H9 (cell line): ENCODE results near the gene DDA1. TPM values are rescaled to one million over a fixed set of nuclear protein-coding genes. Genes with fewer than 3 reads are reported as not detected.

ENCODE experiments used
- DNase-seq: peaks from one replicate; pipeline ENCODE4 v3.0.0-alpha.2; 2017
- H2AFZ ChIP-seq: one replicate; pipeline ENCODE4 v1.6.1; 2013; ENCODE audit warnings: mild to moderate bottlenecking, low read length, control low read depth, moderate library complexity
- H2AK5ac ChIP-seq: 2 replicates; pipeline ENCODE4 v1.6.1; 2013; ENCODE audit warnings: low read length, control low read depth, mixed read lengths; ENCODE audit not compliant: insufficient read length
- H2BK120ac ChIP-seq: one replicate; pipeline ENCODE4 v1.6.1; 2013; ENCODE audit warnings: low read depth, mild to moderate bottlenecking, low read length, control low read depth, inconsistent platforms; ENCODE audit not compliant: poor library complexity, severe bottlenecking
- H2BK12ac ChIP-seq: 2 replicates; pipeline ENCODE4 v1.6.1; 2013; ENCODE audit warnings: low read length, control low read depth, mixed read lengths, low read depth; ENCODE audit not compliant: insufficient read length
- H2BK15ac ChIP-seq: 2 replicates; pipeline ENCODE4 v1.6.1; 2013; ENCODE audit warnings: low read depth, low read length, control low read depth
- H2BK20ac ChIP-seq: one replicate; pipeline ENCODE4 v1.6.1; 2013; ENCODE audit warnings: low read depth, mild to moderate bottlenecking, low read length, control low read depth, inconsistent platforms; ENCODE audit not compliant: poor library complexity, severe bottlenecking
- H2BK5ac ChIP-seq: 2 replicates; pipeline ENCODE4 v1.6.1; 2013; ENCODE audit warnings: low read length, control low read depth, mixed read lengths; ENCODE audit not compliant: insufficient read length
- H3K14ac ChIP-seq: 2 replicates; pipeline ENCODE4 v1.6.1; 2013; ENCODE audit warnings: low read length, control low read depth; ENCODE audit not compliant: insufficient read depth
- H3K18ac ChIP-seq: 2 replicates; pipeline ENCODE4 v1.6.1; 2013; ENCODE audit warnings: low read depth, mild to moderate bottlenecking, mixed read lengths, low read length, control low read depth; ENCODE audit not compliant: insufficient read length
- H3K23ac ChIP-seq: 2 replicates; pipeline ENCODE4 v1.6.1; 2013; ENCODE audit warnings: low read length, control low read depth, mixed read lengths, low read depth; ENCODE audit not compliant: insufficient read length
- H3K23me2 ChIP-seq: 2 replicates; pipeline ENCODE4 v1.6.1; 2013; ENCODE audit warnings: low read depth, mild to moderate bottlenecking, mixed read lengths, low read length, control low read depth; ENCODE audit not compliant: insufficient read length, poor library complexity, severe bottlenecking
- H3K27ac ChIP-seq: 2 replicates; pipeline ENCODE4 v1.5.1; 2013; ENCODE audit warnings: low read length, control low read depth, mixed read lengths, low read depth; ENCODE audit not compliant: insufficient read length
- H3K27me3 ChIP-seq: 2 replicates; pipeline ENCODE4 v1.6.1; 2013; ENCODE audit warnings: low read length, control low read depth, inconsistent platforms; ENCODE audit not compliant: insufficient read depth
- H3K4ac ChIP-seq: 2 replicates; pipeline ENCODE4 v1.6.1; 2013; ENCODE audit warnings: low read depth, mild to moderate bottlenecking, control low read depth, inconsistent platforms, low read length, moderate library complexity
- H3K4me1 ChIP-seq: 2 replicates; pipeline ENCODE4 v1.6.1; 2013; ENCODE audit warnings: low read length, control low read depth, inconsistent platforms; ENCODE audit not compliant: insufficient read depth
- H3K4me2 ChIP-seq: 2 replicates; pipeline ENCODE4 v1.6.1; 2013; ENCODE audit warnings: low read length, control low read depth, mixed read lengths; ENCODE audit not compliant: insufficient read length, insufficient read depth
- H3K56ac ChIP-seq: 2 replicates; pipeline ENCODE4 v1.6.1; 2013; ENCODE audit warnings: low read depth, mild to moderate bottlenecking, mixed read lengths, low read length, control low read depth; ENCODE audit not compliant: insufficient read length
- H3K79me1 ChIP-seq: 2 replicates; pipeline ENCODE4 v1.6.1; 2013; ENCODE audit warnings: low read depth, mild to moderate bottlenecking, moderate library complexity, low read length, control low read depth, inconsistent platforms; ENCODE audit not compliant: insufficient read depth, poor library complexity, severe bottlenecking
- H3K79me2 ChIP-seq: 2 replicates; pipeline ENCODE4 v1.6.1; 2013; ENCODE audit warnings: low read length, control low read depth, inconsistent platforms; ENCODE audit not compliant: insufficient read depth
- H3K9ac ChIP-seq: 2 replicates; pipeline ENCODE4 v1.6.1; 2013; ENCODE audit warnings: low read length, control low read depth, mixed read lengths; ENCODE audit not compliant: insufficient read length; ENCODE audit errors: extremely low read depth
- H3K9me3 ChIP-seq: one replicate; pipeline ENCODE4 v1.6.1; 2013; ENCODE audit warnings: low read depth, low read length, inconsistent platforms; ENCODE audit not compliant: control insufficient read depth
- H3T11ph ChIP-seq: one replicate; pipeline ENCODE4 v1.6.1; 2013; ENCODE audit warnings: mild to moderate bottlenecking, low read length, control low read depth, inconsistent platforms
- H4K20me1 ChIP-seq: one replicate; pipeline ENCODE4 v1.6.1; 2013; ENCODE audit not compliant: control insufficient read depth, insufficient read length, insufficient read depth
- H4K5ac ChIP-seq: 2 replicates; pipeline ENCODE4 v1.6.1; 2013; ENCODE audit warnings: low read depth, mild to moderate bottlenecking, mixed read lengths, low read length, control low read depth; ENCODE audit not compliant: insufficient read length
- H4K8ac ChIP-seq: replicated peaks from 2 replicates; pipeline ENCODE4 v1.6.1; 2013; ENCODE audit warnings: low read length, control low read depth, mixed read lengths, low read depth; ENCODE audit not compliant: insufficient read length
- H4K91ac ChIP-seq: 2 replicates; pipeline ENCODE4 v1.6.1; 2013; ENCODE audit warnings: low read depth, mild to moderate bottlenecking, moderate library complexity, mixed read lengths, low read length, control low read depth; ENCODE audit not compliant: insufficient read length
- H3K27ac Mint-ChIP-seq, 3 experiments: 2 replicates in 2 of 3; 3 replicates in 1 of 3; pipeline ENCODE4 v1.8.0; 2020 to 2021; ENCODE audit warnings: mixed read lengths in 3 of 3, mild to moderate bottlenecking in 1 of 3, moderate library complexity in 1 of 3
- H3K27me3 Mint-ChIP-seq: 2 replicates; pipeline ENCODE4 v1.8.0; 2021; ENCODE audit warnings: low read depth, mild to moderate bottlenecking, moderate library complexity, mixed read lengths
- H3K36me3 Mint-ChIP-seq, 3 experiments: 2 replicates in 2 of 3; 3 replicates in 1 of 3; pipeline ENCODE4 v1.8.0; 2020 to 2021; ENCODE audit warnings: low read depth in 3 of 3, mixed read lengths in 3 of 3; ENCODE audit not compliant: insufficient read depth in 1 of 3
- H3K4me1 Mint-ChIP-seq, 2 experiments: 2 replicates each; pipeline ENCODE4 v1.8.0; 2020; ENCODE audit warnings: mixed read lengths in 2 of 2
- H3K4me3 Mint-ChIP-seq, 2 experiments: 2 replicates in 1 of 2; 3 replicates in 1 of 2; pipeline ENCODE4 v1.8.0; 2020 to 2021; ENCODE audit warnings: mild to moderate bottlenecking in 2 of 2, mixed read lengths in 2 of 2, moderate library complexity in 1 of 2
- H3K9me3 Mint-ChIP-seq, 2 experiments: 2 replicates in 1 of 2; 3 replicates in 1 of 2; pipeline ENCODE4 v1.8.0; 2020; ENCODE audit warnings: mild to moderate bottlenecking in 2 of 2, mixed read lengths in 2 of 2, moderate library complexity in 1 of 2
- CTCF ChIP-seq: fragments of 200-600 bp; sonication (generic); conservative IDR thresholded peaks from 3 replicates; pipeline ENCODE4 v1.8.0; 2021; ENCODE audit warnings: antibody characterized with exemption, mild to moderate bottlenecking
- WGBS: extraction: QIAGEN DNeasy Blood & Tissue Kit; methylation state at CpG from one replicate; pipeline ENCODE4 v1.1.7; 2013; ENCODE audit warnings: missing lambda C conversion rate, low lambda C conversion rate, mixed read lengths; ENCODE audit not compliant: insufficient read length; ENCODE audit errors: extremely low coverage; 5-methylcytosine and 5-hydroxymethylcytosine counted together
- total RNA-seq: library from RNA; stranded (reverse); gene quantifications from 2 replicates; pipeline ENCODE4 v1.2.1, GENCODE V29; 2021

The DDA1 gene
- total RNA-seq, 1 experiment from 2014 or later, result 45.7 TPM

GRCh38 chr19:17332360-17332676, 23.0 kb downstream of the DDA1 start:
- no peaks in the 10 kb centered on the region for H3K27me3 ChIP-seq
- peaks cover 21% of the 10 kb centered on the region for H3K23me2 ChIP-seq
- H3K27ac ChIP-seq, result no peak overlapping the region
- H3T11ph ChIP-seq, result no peak overlapping the region
- H4K5ac ChIP-seq, result no peak overlapping the region
- no peak overlapping the region for H3K9ac ChIP-seq
- no peak overlapping the region for H2AK5ac ChIP-seq
- TF ChIP-seq CTCF, result no peak
- H4K91ac ChIP-seq, result no peak overlapping the region
- Mint-ChIP-seq H3K9me3 (no peaks in the 10 kb centered on the region; a peak in 1 of 5 replicates), H3K4me3 (peak overlapping the region in 1 of 2 experiments; percentile 75; a peak in 1 of 5 replicates), H3K27ac (no peak overlapping the region), H3K4me1 (peaks cover 14 to 35% of the 10 kb centered on the region in 2 experiments), H3K36me3 (peaks cover 11 to 29% (median 25%) of the 10 kb centered on the region in 3 experiments), H3K27me3 (peaks cover 6% of the 10 kb centered on the region)
- no peaks in the 10 kb centered on the region for H4K20me1 ChIP-seq
- H2BK15ac ChIP-seq, result no peak overlapping the region
- no peaks in the 10 kb centered on the region for H3K79me2 ChIP-seq
- H3K4ac ChIP-seq, result no peak overlapping the region
- no CpG with 5 or more reads among the region's 8 CpGs for WGBS
- no peak overlapping the region for H3K4me2 ChIP-seq
- H4K8ac ChIP-seq, result no peak overlapping the region
- no peaks in the 10 kb centered on the region for H3K79me1 ChIP-seq
- H2BK5ac ChIP-seq, result no peak overlapping the region
- no peak overlapping the region for H2BK20ac ChIP-seq
- no peaks in the 10 kb centered on the region for H3K9me3 ChIP-seq
- no peak overlapping the region for H3K14ac ChIP-seq
- H3K56ac ChIP-seq, result no peak overlapping the region
- H3K18ac ChIP-seq, result no peak overlapping the region
- no peak for DNase-seq
- H3K23ac ChIP-seq, result no peak overlapping the region
- no peak overlapping the region for H2BK12ac ChIP-seq
- no peak overlapping the region for H2AFZ ChIP-seq
- no peaks in the 10 kb centered on the region for H3K4me1 ChIP-seq
- no peak overlapping the region for H2BK120ac ChIP-seq
